Measurements from ENCODE around the gene MORN5.

- no peak for TF ChIP-seq EZH2 (IDR thresholded peaks at IDR 0.05; ENCODE audit: insufficient read depth, poor library complexity, severe bottlenecking)
- TF ChIP-seq EZH2phosphoT487 (IDR thresholded peaks at IDR 0.05; ENCODE audit: insufficient read depth, low read depth) = no peak
These were observed 57.2 kb downstream of the MORN5 start for GRCh38 chr9:122216798-122217418.

All from GM23248 (cell line).